ENCODE results near the gene NGRN. TPM values are rescaled to one million over a fixed set of nuclear protein-coding genes. Genes with fewer than 3 reads are reported as not detected.

Gene NGRN
- total and polyA plus RNA-seq, 2 of the 4 experiments (the other 2 are of a cell fraction) = 39.6 to 46.2 TPM

DNA sequence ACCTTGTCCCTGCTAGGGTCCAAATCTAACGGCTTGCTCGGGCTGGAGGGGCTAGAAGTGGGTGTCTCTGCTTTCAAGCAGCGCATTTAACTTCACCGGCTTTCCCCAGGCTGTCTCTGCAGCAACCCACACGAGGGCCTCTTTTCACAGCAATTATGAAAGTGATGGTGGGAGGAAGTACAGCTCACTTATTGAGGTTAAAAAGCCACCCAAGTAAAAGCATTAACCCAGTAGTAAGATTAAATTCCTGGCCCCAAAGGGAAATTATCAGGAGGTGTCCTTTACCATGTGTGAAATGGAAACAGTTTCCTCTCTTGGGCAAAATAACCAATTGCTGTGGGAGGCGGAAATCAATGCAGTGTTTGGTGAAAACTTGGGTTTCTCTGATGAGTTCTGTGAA lies 41.1 kb downstream of the NGRN start:
- no peak overlapping the region for H3K4me2 ChIP-seq (ENCODE audit: low read depth, low read length)
- no peak for ATAC-seq (ENCODE audit: low read depth)
- H3K18ac ChIP-seq (ENCODE audit: low read depth, low read length) = no peak overlapping the region
- H3K4me1 ChIP-seq (ENCODE audit: control insufficient read depth, insufficient read depth, low read length) = no peaks in the 10 kb centered on the region
- no CpG with 5 or more reads among the region's 6 CpGs for WGBS, 2 experiments (ENCODE audit: extremely low coverage in 2 of 2, insufficient read length in 1 of 2)
- TF ChIP-seq RCOR1 (IDR thresholded peaks at IDR 0.05; ENCODE audit: insufficient replicate concordance, low read length) = no peak
- TF ChIP-seq NFE2L2 (IDR thresholded peaks at IDR 0.05; ENCODE audit: low read depth, low read length) = no peak
- TF ChIP-seq BHLHE40 (IDR thresholded peaks at IDR 0.05; ENCODE audit: low read depth, low read length) = no peak
- TF ChIP-seq CHD1 (IDR thresholded peaks at IDR 0.05; ENCODE audit: low read depth, low read length) = no peak
- TF ChIP-seq USF2 (IDR thresholded peaks at IDR 0.05; ENCODE audit: low read depth, low read length) = no peak
- no peak for TF ChIP-seq RFX5 (IDR thresholded peaks at IDR 0.05; ENCODE audit: low read depth, low read length)
- TF ChIP-seq SMC3 (IDR thresholded peaks at IDR 0.05; ENCODE audit: low read depth, low read length) = no peak
- no peak for TF ChIP-seq POLR2A (IDR thresholded peaks at IDR 0.05; ENCODE audit: low read depth, low read length)
- TF ChIP-seq MXI1 (IDR thresholded peaks at IDR 0.05; ENCODE audit: borderline replicate concordance, low read depth, low read length) = no peak
- H4K20me1 ChIP-seq (ENCODE audit: insufficient read depth, low read length) = no peaks in the 10 kb centered on the region
- H3K14ac ChIP-seq (replicated peaks; ENCODE audit: low read depth, low read length) = no peak overlapping the region
- ChIA-PET POLR2A (ENCODE audit: unreplicated experiment) (no interaction called here), CTCF (interaction anchor here (2.2 kb wide), 1 partner anchor 13 kb away, joined by 6 read pairs; no protein-coding TSS in a partner anchor)
- H2BK5ac ChIP-seq (ENCODE audit: low read depth, low read length, poor library complexity, severe bottlenecking) = no peak overlapping the region
- dilution Hi-C loops (cut with HindIII; ENCODE audit: low sequenced_read_pairs, unreplicated experiment) (no loop called here), in situ Hi-C loops (cut with MboI; ENCODE audit: low sequenced_read_pairs) (loop anchor here (25.0 kb wide), 1 partner anchor 581 kb away; the partner anchor contains the start of gene FES), intact Hi-C loops (cut with micrococcal nuclease) (no loop called here)
- H2AK5ac ChIP-seq (ENCODE audit: low read depth, low read length) = no peak overlapping the region
- H3K23ac ChIP-seq (ENCODE audit: low read depth, low read length) = no peak overlapping the region
- H3K27ac ChIP-seq (ENCODE audit: insufficient read depth, low read length) = no peak overlapping the region
- no peak overlapping the region for H3K4me3 ChIP-seq (ENCODE audit: insufficient read depth, low read depth, low read length)
- no TSS peak for BruUV-seq (replicated peaks)
- H2AFZ ChIP-seq (replicated peaks; ENCODE audit: low read length, poor library complexity) = no peak overlapping the region
- no peak overlapping the region for H2BK120ac ChIP-seq (ENCODE audit: low read depth, low read length)
- no peak overlapping the region for H3K4ac ChIP-seq (ENCODE audit: low read depth, low read length)
- no peak overlapping the region for H2BK15ac ChIP-seq (ENCODE audit: low read depth, low read length)
- H3K79me1 ChIP-seq (ENCODE audit: low read depth in 1 of 2, low read length in 2 of 2) = no peaks in the 10 kb centered on the region
- no peaks in the 10 kb centered on the region for H3K27me3 ChIP-seq (ENCODE audit: control insufficient read depth, insufficient read depth, low read length)
- H3K9ac ChIP-seq (ENCODE audit: low read depth, low read length) = no peak overlapping the region
- H4K91ac ChIP-seq (ENCODE audit: insufficient read depth, low read depth, low read length) = no peak overlapping the region
- no peak overlapping the region for H2BK20ac ChIP-seq (ENCODE audit: low read depth, low read length)
- H3K9me1 ChIP-seq (ENCODE audit: insufficient read depth, low read length) = no peaks in the 10 kb centered on the region
- H3K9me3 ChIP-seq (ENCODE audit: control insufficient read depth, insufficient read depth, low read length) = no peaks in the 10 kb centered on the region
- no peak overlapping the region for H4K5ac ChIP-seq (ENCODE audit: low read depth, low read length)
- H3K56ac ChIP-seq (ENCODE audit: extremely low read depth, insufficient read depth, low read length) = no peak overlapping the region
- no peak for DNase-seq
- no peaks in the 10 kb centered on the region for H3K36me3 ChIP-seq (ENCODE audit: control insufficient read depth, insufficient read depth, low read length)
- H4K8ac ChIP-seq (ENCODE audit: low read depth in 2 of 2, low read length in 2 of 2) = no peak overlapping the region
- H2AK9ac ChIP-seq (replicated peaks; ENCODE audit: low read depth, low read length, poor library complexity) = no peak overlapping the region
